HG02943 (cell line): ENCODE results near the gene ZNF160.
A peak's percentile ranks its signal among the peaks of the same experiment; 100 is the strongest.
"Not testable (repeated sequence)": the region's sequence is repeated elsewhere in the genome, so short reads cannot be mapped to it uniquely, and the experiment has no call there.

ENCODE experiments used
- ATAC-seq: cut with Tn5 transposase; IDR thresholded peaks from one replicate; pipeline ENCODE4 v1.9.1; 2021; ENCODE audit warnings: mild to moderate bottlenecking, low read depth, moderate library complexity; ENCODE audit not compliant: unreplicated experiment

The ZNF160 gene

GRCh38 chr19:53103234-53104203 lies at the start of gene ZNF160:
Gene ZNF160 (minus strand): TSS chr19:53103422. CDS start chr19:53086276, 17,146 bp downstream.
- ATAC-seq: peak; percentile 95

GRCh38 chr19:53147645-53148044 lies 44.4 kb upstream of the ZNF160 start:
- no peak for ATAC-seq

- no peak for ATAC-seq
These were observed 37.1 kb upstream of the ZNF160 start for GRCh38 chr19:53140351-53140750.

GRCh38 chr19:53136432-53136831 lies 33.2 kb upstream of the ZNF160 start:
- no peak for ATAC-seq

- no peak for ATAC-seq
These were observed 29.1 kb upstream of the ZNF160 start, which contains the start of gene ZNF415 for GRCh38 chr19:53132141-53132991. Gene ZNF415 (minus strand): TSS chr19:53132910. CDS start chr19:53122676, 10,234 bp downstream.

- ATAC-seq: no peak
These were observed 28.5 kb upstream of the ZNF160 start for GRCh38 chr19:53131727-53132126.

GRCh38 chr19:53131085-53131590 lies 27.9 kb upstream of the ZNF160 start:
- no peak for ATAC-seq

GRCh38 chr19:53130506-53130905 lies 27.3 kb upstream of the ZNF160 start:
- no peak for ATAC-seq

GRCh38 chr19:53126733-53127526 lies 23.7 kb upstream of the ZNF160 start:
- ATAC-seq: not testable (repeated sequence)

GRCh38 chr19:53123400-53123799 lies 20.2 kb upstream of the ZNF160 start:
- ATAC-seq: no peak

- ATAC-seq: no peak
These were observed 9.1 kb upstream of the ZNF160 start for GRCh38 chr19:53112286-53112685.

GRCh38 chr19:53109527-53109926 lies 6.3 kb upstream of the ZNF160 start:
- ATAC-seq: no peak

- peak; percentile 21 for ATAC-seq
These were observed 427 bp downstream of the ZNF160 start for GRCh38 chr19:53102756-53103233.

GRCh38 chr19:53102206-53102755 lies 941 bp downstream of the ZNF160 start:
- no peak for ATAC-seq

- ATAC-seq: no peak
These were observed 1.7 kb downstream of the ZNF160 start for GRCh38 chr19:53101518-53101917.

- not testable (repeated sequence) for ATAC-seq
These were observed 4.7 kb downstream of the ZNF160 start for GRCh38 chr19:53098570-53098969.

- not testable (repeated sequence) for ATAC-seq
These were observed 6.1 kb downstream of the ZNF160 start for GRCh38 chr19:53096982-53097690.

GRCh38 chr19:53096579-53096978 lies 6.6 kb downstream of the ZNF160 start:
- not testable (repeated sequence) for ATAC-seq
